ENCODE results near the gene RRAGD. TPM values are rescaled to one million over a fixed set of nuclear protein-coding genes. Genes with fewer than 3 reads are reported as not detected.

The RRAGD gene
- polyA plus RNA-seq, 1 experiment: not detected

GRCh38 chr6:89351671-89352277, 60.3 kb downstream of the RRAGD start:
- DNase-seq (ENCODE audit: low read depth, low spot score): no peak
- CTCF ChIA-PET: interaction anchor here (0.6 to 6.8 kb wide), 9 partner anchors 8 to 369 kb away, joined by 3 to 53 read pairs (median 6); no protein-coding TSS in a partner anchor
- Histone ChIP-seq H3K27ac (ENCODE audit: low read depth, low read length) (peak overlapping the region; percentile 81), H3K4me3 (ENCODE audit: low read depth, low read length) (peak overlapping the region; percentile 95), H3K9me3 (ENCODE audit: control insufficient read depth, insufficient read depth, low read length) (peaks cover 3% of the 10 kb centered on the region; the same call in 1 of the 2 replicates), H3K27me3 (ENCODE audit: control insufficient read depth, insufficient read depth, low read length) (no peaks in the 10 kb centered on the region)
- no peak for TF ChIP-seq CTCF (IDR thresholded peaks at IDR 0.05; ENCODE audit: low read depth, low read length)
- POLR2A ChIA-PET: interaction anchor here (0.6 to 2.0 kb wide), 5 partner anchors 10 to 396 kb away, joined by 3 to 8 read pairs (median 4); partner anchors contain the start of genes PM20D2 and RNGTT

- H3K27me3 ChIP-seq (ENCODE audit: control insufficient read depth, insufficient read depth, low read length): no peaks in the 10 kb centered on the region
- POLR2A ChIA-PET: interaction anchor here (0.6 to 1.0 kb wide), 2 partner anchors 53 to 374 kb away, joined by 3 read pairs; no protein-coding TSS in a partner anchor
- DNase-seq (ENCODE audit: low read depth, low spot score): no peak
- CTCF ChIA-PET: interaction anchor here (0.6 to 6.8 kb wide), 9 partner anchors 8 to 435 kb away, joined by 3 to 53 read pairs (median 4); no protein-coding TSS in a partner anchor
- H3K9me3 ChIP-seq (ENCODE audit: control insufficient read depth, insufficient read depth, low read length): peaks cover 3% of the 10 kb centered on the region; the same call in 1 of the 2 replicates
- no peak for TF ChIP-seq CTCF (IDR thresholded peaks at IDR 0.05; ENCODE audit: low read depth, low read length)
- H3K4me3 ChIP-seq (ENCODE audit: low read depth, low read length): peak overlapping the region; percentile 39
- H3K27ac ChIP-seq (ENCODE audit: low read depth, low read length): no peak overlapping the region
Observed at GRCh38 chr6:89350281-89350966, 61.6 kb downstream of the RRAGD start.

- TF ChIP-seq CTCF (IDR thresholded peaks at IDR 0.05; ENCODE audit: low read depth, low read length): no peak
- Histone ChIP-seq H3K4me3 (ENCODE audit: low read depth, low read length) (no peak overlapping the region), H3K27ac (ENCODE audit: low read depth, low read length) (no peak overlapping the region), H3K27me3 (ENCODE audit: control insufficient read depth, insufficient read depth, low read length) (no peaks in the 10 kb centered on the region), H3K9me3 (ENCODE audit: control insufficient read depth, insufficient read depth, low read length) (peaks cover 3% of the 10 kb centered on the region; the same call in 1 of the 2 replicates)
- ChIA-PET POLR2A (no interaction called here), CTCF (interaction anchor here (0.5 to 6.8 kb wide), 2 partner anchors 19 to 24 kb away, joined by 3 to 53 read pairs; no protein-coding TSS in a partner anchor)
- DNase-seq (ENCODE audit: low read depth, low spot score): no peak
Observed at GRCh38 chr6:89348372-89348771, 63.7 kb downstream of the RRAGD start.

GRCh38 chr6:89347825-89348224, 64.2 kb downstream of the RRAGD start:
- Histone ChIP-seq H3K27ac (ENCODE audit: low read depth, low read length) (no peak overlapping the region), H3K27me3 (ENCODE audit: control insufficient read depth, insufficient read depth, low read length) (no peaks in the 10 kb centered on the region), H3K9me3 (ENCODE audit: control insufficient read depth, insufficient read depth, low read length) (no peaks in the 10 kb centered on the region), H3K4me3 (ENCODE audit: low read depth, low read length) (no peak overlapping the region)
- ChIA-PET POLR2A (no interaction called here), CTCF (interaction anchor here (1.0 to 6.8 kb wide), 5 partner anchors 19 to 366 kb away, joined by 3 to 53 read pairs (median 4); no protein-coding TSS in a partner anchor)
- TF ChIP-seq CTCF (IDR thresholded peaks at IDR 0.05; ENCODE audit: low read depth, low read length): no peak
- no peak for DNase-seq (ENCODE audit: low read depth, low spot score)

- ChIA-PET CTCF (interaction anchor here (1.5 to 6.8 kb wide), 2 partner anchors 22 to 26 kb away, joined by 4 to 53 read pairs; no protein-coding TSS in a partner anchor), POLR2A (no interaction called here)
- Histone ChIP-seq H3K4me3 (ENCODE audit: low read depth, low read length) (no peak overlapping the region), H3K9me3 (ENCODE audit: control insufficient read depth, insufficient read depth, low read length) (no peaks in the 10 kb centered on the region), H3K27ac (ENCODE audit: low read depth, low read length) (no peak overlapping the region), H3K27me3 (ENCODE audit: control insufficient read depth, insufficient read depth, low read length) (no peaks in the 10 kb centered on the region)
- no peak for TF ChIP-seq CTCF (IDR thresholded peaks at IDR 0.05; ENCODE audit: low read depth, low read length)
- DNase-seq (ENCODE audit: low read depth, low spot score): no peak
Observed at GRCh38 chr6:89346433-89346832, 65.6 kb downstream of the RRAGD start.
